WTC11 (cell line): Measurements from ENCODE around the gene OCRL. TPM values are rescaled to one million over a fixed set of nuclear protein-coding genes. Genes with fewer than 3 reads are reported as not detected.

Experiments used
- ATAC-seq: fragments of 200-7000 bp; cut with Tn5 transposase; 2 replicates; pipeline ENCODE4 v1.10.0; 2021; ENCODE audit warnings: mild to moderate bottlenecking, moderate library complexity
- CTCF ChIA-PET: fragments of 300-600 bp; sonication (Branson Sonifier 250); formaldehyde crosslinking; loops from one replicate; lab custom pipeline; 2021; ENCODE audit warnings: antibody characterized with exemption; lab: Charles Lee
- POLR2A ChIA-PET: fragments of 350-600 bp; sonication (Branson Sonifier 250); formaldehyde crosslinking; loops from one replicate; lab custom pipeline; 2021; ENCODE audit warnings: antibody characterized with exemption; lab: Charles Lee
- DNase-seq: peaks from one replicate; pipeline ENCODE4 v3.0.0; 2021; ENCODE audit warnings: low spot score
- H3K27ac Mint-ChIP-seq: 2 replicates; pipeline ENCODE4 v1.8.0; 2021; ENCODE audit warnings: mixed read lengths
- H3K27me3 Mint-ChIP-seq: 2 replicates; pipeline ENCODE4 v1.8.0; 2021; ENCODE audit warnings: low read depth, mild to moderate bottlenecking, moderate library complexity, mixed read lengths
- H3K36me3 Mint-ChIP-seq: 2 replicates; pipeline ENCODE4 v1.8.0; 2021; ENCODE audit warnings: mixed read lengths
- H3K4me1 Mint-ChIP-seq: 2 replicates; pipeline ENCODE4 v1.8.0; 2022; ENCODE audit warnings: mixed read lengths
- H3K4me3 Mint-ChIP-seq: 2 replicates; pipeline ENCODE4 v1.8.0; 2021; ENCODE audit warnings: mild to moderate bottlenecking, moderate library complexity, mixed read lengths
- H3K9me3 Mint-ChIP-seq: 2 replicates; pipeline ENCODE4 v1.8.0; 2021; ENCODE audit warnings: mixed read lengths
- AR ChIP-seq: fragments of 250-450 bp; sonication (Bioruptor Pico); IDR thresholded peaks from 2 replicates; pipeline ENCODE4 v1.9.0; 2021; ENCODE audit warnings: mild to moderate bottlenecking
- CREB1 ChIP-seq: sonication (generic); formaldehyde crosslinking; IDR thresholded peaks from 2 replicates; pipeline ENCODE4 v1.8.0; 2023; ENCODE audit warnings: mild to moderate bottlenecking, missing genetic modification reagents
- FOXJ3 ChIP-seq: sonication (generic); formaldehyde crosslinking; IDR thresholded peaks from 2 replicates; pipeline ENCODE4 v1.9.0; 2021; ENCODE audit warnings: missing genetic modification reagents, mild to moderate bottlenecking, borderline replicate concordance
- FOXK1 ChIP-seq: sonication (generic); formaldehyde crosslinking; IDR thresholded peaks from 2 replicates; pipeline ENCODE4 v1.8.0; 2022; ENCODE audit warnings: mild to moderate bottlenecking, moderate library complexity, missing genetic modification reagents
- FOXP1 ChIP-seq: sonication (generic); formaldehyde crosslinking; IDR thresholded peaks from 2 replicates; pipeline ENCODE4 v1.8.0; 2022; ENCODE audit warnings: missing genetic modification reagents, mild to moderate bottlenecking, moderate library complexity, borderline replicate concordance
- FOXP4 ChIP-seq: sonication (generic); formaldehyde crosslinking; IDR thresholded peaks from 2 replicates; pipeline ENCODE4 v1.8.0; 2022; ENCODE audit warnings: mild to moderate bottlenecking, missing genetic modification reagents
- GABPB1 ChIP-seq: sonication (generic); formaldehyde crosslinking; IDR thresholded peaks from 2 replicates; pipeline ENCODE4 v1.8.1; 2023; ENCODE audit warnings: mild to moderate bottlenecking, missing genetic modification reagents
- MXD4 ChIP-seq: fragments of 250-450 bp; sonication (Bioruptor Pico); IDR thresholded peaks from 2 replicates; pipeline ENCODE4 v1.8.0; 2021; ENCODE audit warnings: mild to moderate bottlenecking, moderate library complexity, borderline replicate concordance
- OVOL2 ChIP-seq: fragments of 250-450 bp; sonication (Bioruptor Pico); IDR thresholded peaks from 2 replicates; pipeline ENCODE4 v1.9.0; 2021; ENCODE audit warnings: mild to moderate bottlenecking, borderline replicate concordance
- PRRX2 ChIP-seq: fragments of 250-450 bp; sonication (Bioruptor Pico); IDR thresholded peaks from 2 replicates; pipeline ENCODE4 v1.8.0; 2021; ENCODE audit warnings: mild to moderate bottlenecking
- RORB ChIP-seq: fragments of 250-450 bp; sonication (Bioruptor Pico); IDR thresholded peaks from 2 replicates; pipeline ENCODE4 v1.9.0; 2021; ENCODE audit warnings: mild to moderate bottlenecking
- SMAD3 ChIP-seq: sonication (generic); formaldehyde crosslinking; IDR thresholded peaks from 2 replicates; pipeline ENCODE4 v1.8.0; 2022; ENCODE audit warnings: missing genetic modification reagents, mild to moderate bottlenecking, borderline replicate concordance
- SOX15 ChIP-seq: fragments of 250-450 bp; sonication (Bioruptor Pico); IDR thresholded peaks from 2 replicates; pipeline ENCODE4 v1.9.0; 2021; ENCODE audit warnings: mild to moderate bottlenecking
- SP1 ChIP-seq: sonication (generic); formaldehyde crosslinking; conservative IDR thresholded peaks from 2 replicates; pipeline ENCODE4 v1.8.1; 2022; ENCODE audit warnings: missing genetic modification reagents
- TEAD1 ChIP-seq: sonication (generic); formaldehyde crosslinking; IDR thresholded peaks from 2 replicates; pipeline ENCODE4 v1.8.0; 2022; ENCODE audit warnings: mild to moderate bottlenecking, missing genetic modification reagents
- TP53 ChIP-seq: sonication (generic); formaldehyde crosslinking; IDR thresholded peaks from 2 replicates; pipeline ENCODE4 v1.8.1; 2023; ENCODE audit warnings: mild to moderate bottlenecking, missing genetic modification reagents
- ZNF232 ChIP-seq: sonication (generic); formaldehyde crosslinking; IDR thresholded peaks from 2 replicates; pipeline ENCODE4 v1.8.0; 2022; ENCODE audit warnings: mild to moderate bottlenecking, missing genetic modification reagents
- ZNF281 ChIP-seq: sonication (generic); formaldehyde crosslinking; IDR thresholded peaks from 2 replicates; pipeline ENCODE4 v1.8.0; 2023; ENCODE audit warnings: mild to moderate bottlenecking, missing genetic modification reagents
- ZNF425 ChIP-seq: fragments of 250-450 bp; sonication (Bioruptor Pico); conservative IDR thresholded peaks from 2 replicates; pipeline ENCODE4 v1.9.0; 2021; ENCODE audit warnings: mild to moderate bottlenecking
- total RNA-seq: library from RNA; stranded (reverse); gene quantifications from 3 replicates; pipeline ENCODE4 v1.2.3, GENCODE V29; 2021
- TF ChIP-seq, protein P1 (sequence below): sonication (generic); formaldehyde crosslinking; IDR thresholded peaks from 2 replicates; pipeline ENCODE4 v1.8.0; 2023; ENCODE audit warnings: missing genetic modification reagents, mild to moderate bottlenecking, borderline replicate concordance
- TF ChIP-seq, protein P2 (sequence below): sonication (generic); formaldehyde crosslinking; IDR thresholded peaks from 2 replicates; pipeline ENCODE4 v1.8.1; 2022; ENCODE audit warnings: mild to moderate bottlenecking, moderate library complexity, missing genetic modification reagents

The OCRL gene
- total RNA-seq, 1 experiment from 2014 or later, result 17.4 TPM

GRCh38 chrX:129523079-129523911 lies 16.8 kb upstream of the OCRL start, which contains the start of gene SMARCA1:
Gene SMARCA1 (minus strand): TSS chrX:129523490. CDS start chrX:129523370, 120 bp downstream.
- TF ChIP-seq, protein P1, sequence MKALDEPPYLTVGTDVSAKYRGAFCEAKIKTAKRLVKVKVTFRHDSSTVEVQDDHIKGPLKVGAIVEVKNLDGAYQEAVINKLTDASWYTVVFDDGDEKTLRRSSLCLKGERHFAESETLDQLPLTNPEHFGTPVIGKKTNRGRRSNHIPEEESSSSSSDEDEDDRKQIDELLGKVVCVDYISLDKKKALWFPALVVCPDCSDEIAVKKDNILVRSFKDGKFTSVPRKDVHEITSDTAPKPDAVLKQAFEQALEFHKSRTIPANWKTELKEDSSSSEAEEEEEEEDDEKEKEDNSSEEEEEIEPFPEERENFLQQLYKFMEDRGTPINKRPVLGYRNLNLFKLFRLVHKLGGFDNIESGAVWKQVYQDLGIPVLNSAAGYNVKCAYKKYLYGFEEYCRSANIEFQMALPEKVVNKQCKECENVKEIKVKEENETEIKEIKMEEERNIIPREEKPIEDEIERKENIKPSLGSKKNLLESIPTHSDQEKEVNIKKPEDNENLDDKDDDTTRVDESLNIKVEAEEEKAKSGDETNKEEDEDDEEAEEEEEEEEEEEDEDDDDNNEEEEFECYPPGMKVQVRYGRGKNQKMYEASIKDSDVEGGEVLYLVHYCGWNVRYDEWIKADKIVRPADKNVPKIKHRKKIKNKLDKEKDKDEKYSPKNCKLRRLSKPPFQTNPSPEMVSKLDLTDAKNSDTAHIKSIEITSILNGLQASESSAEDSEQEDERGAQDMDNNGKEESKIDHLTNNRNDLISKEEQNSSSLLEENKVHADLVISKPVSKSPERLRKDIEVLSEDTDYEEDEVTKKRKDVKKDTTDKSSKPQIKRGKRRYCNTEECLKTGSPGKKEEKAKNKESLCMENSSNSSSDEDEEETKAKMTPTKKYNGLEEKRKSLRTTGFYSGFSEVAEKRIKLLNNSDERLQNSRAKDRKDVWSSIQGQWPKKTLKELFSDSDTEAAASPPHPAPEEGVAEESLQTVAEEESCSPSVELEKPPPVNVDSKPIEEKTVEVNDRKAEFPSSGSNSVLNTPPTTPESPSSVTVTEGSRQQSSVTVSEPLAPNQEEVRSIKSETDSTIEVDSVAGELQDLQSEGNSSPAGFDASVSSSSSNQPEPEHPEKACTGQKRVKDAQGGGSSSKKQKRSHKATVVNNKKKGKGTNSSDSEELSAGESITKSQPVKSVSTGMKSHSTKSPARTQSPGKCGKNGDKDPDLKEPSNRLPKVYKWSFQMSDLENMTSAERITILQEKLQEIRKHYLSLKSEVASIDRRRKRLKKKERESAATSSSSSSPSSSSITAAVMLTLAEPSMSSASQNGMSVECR (CRISPR knock-in tag), result no peak
- TF ChIP-seq AR (CRISPR knock-in tag), result no peak
- TF ChIP-seq OVOL2, result no peak
- TF ChIP-seq SP1, result no peak
- no peak for TF ChIP-seq FOXJ3
- no peak for TF ChIP-seq SOX15 (CRISPR knock-in tag)
- no peak for TF ChIP-seq CREB1
- no peak for TF ChIP-seq FOXP4 (CRISPR knock-in tag)
- no peak for TF ChIP-seq TP53 (CRISPR knock-in tag)
- 0 out of 2 replicates have a peak, but pooled peaks have one; percentile 25 for TF ChIP-seq SMAD3
- no peak for TF ChIP-seq ZNF281 (CRISPR knock-in tag)
- TF ChIP-seq MXD4 (CRISPR knock-in tag), result no peak
- TF ChIP-seq, protein P2, sequence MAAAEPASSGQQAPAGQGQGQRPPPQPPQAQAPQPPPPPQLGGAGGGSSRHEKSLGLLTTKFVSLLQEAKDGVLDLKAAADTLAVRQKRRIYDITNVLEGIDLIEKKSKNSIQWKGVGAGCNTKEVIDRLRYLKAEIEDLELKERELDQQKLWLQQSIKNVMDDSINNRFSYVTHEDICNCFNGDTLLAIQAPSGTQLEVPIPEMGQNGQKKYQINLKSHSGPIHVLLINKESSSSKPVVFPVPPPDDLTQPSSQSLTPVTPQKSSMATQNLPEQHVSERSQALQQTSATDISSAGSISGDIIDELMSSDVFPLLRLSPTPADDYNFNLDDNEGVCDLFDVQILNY (CRISPR knock-in tag), result no peak
- no peak for TF ChIP-seq GABPB1 (CRISPR knock-in tag)
- TF ChIP-seq FOXK1, result 0 out of 2 replicates have a peak, but pooled peaks have one; percentile 34
- no peak for TF ChIP-seq ZNF232 (CRISPR knock-in tag)
- TF ChIP-seq PRRX2 (CRISPR knock-in tag), result no peak
- no peak for TF ChIP-seq RORB (CRISPR knock-in tag)
- no peak for TF ChIP-seq ZNF425
- 0 out of 2 replicates have a peak, but pooled peaks have one; percentile 47 for TF ChIP-seq FOXP1 (CRISPR knock-in tag)
- TF ChIP-seq TEAD1, result no peak
- POLR2A ChIA-PET, result no interaction called here
- Mint-ChIP-seq H3K4me3 (peak within 1 kb of the TSS; percentile 85), H3K9me3 (peaks cover 5% of the 10 kb centered on the region), H3K36me3 (no peaks in the 10 kb centered on the region), H3K27ac (peak within 1 kb of the TSS; percentile 94), H3K27me3 (peaks cover 3% of the 10 kb centered on the region; the same call in 1 of the 2 replicates), H3K4me1 (peaks cover 10% of the 10 kb centered on the region)
- DNase-seq (peak; percentile 39), ATAC-seq (peak; percentile 67)
- CTCF ChIA-PET, result interaction anchor here (0.6 kb wide), 1 partner anchor 17 kb away, joined by 4 read pairs; the partner anchor contains the start of gene OCRL
